SH-SY5Y (cell line): ENCODE measurements around the gene CYB561.

ENCODE experiments used
- GATA2 ChIP-seq: IDR thresholded peaks from 2 replicates; pipeline ENCODE4 v1.6.1; 2011; ENCODE audit warnings: mild to moderate bottlenecking, low read depth, low read length
- GATA3 ChIP-seq: IDR thresholded peaks from 2 replicates; pipeline ENCODE4 v1.6.1; 2011; ENCODE audit warnings: low read depth, mild to moderate bottlenecking, low read length, moderate library complexity

- TF ChIP-seq GATA2 (no peak), GATA3 (no peak)
Observed at GRCh38 chr17:63476854-63477479, 30.9 kb upstream of the CYB561 start, which contains the start of gene ACE.
